Transverse colon (tissue), 4 donors: ENCODE data around the gene PRAF2. TPM values are rescaled to one million over a fixed set of nuclear protein-coding genes. Genes with fewer than 3 reads are reported as not detected.

Experiments used
- DNase-seq: peaks from one replicate; pipeline ENCODE4 v3.0.0-alpha.2; 2019
- H3K27ac ChIP-seq, 4 donors: fragments of 200-600 bp; sonication (generic); 2 replicates each; pipeline ENCODE4 v1.5.1; 2016 to 2018; ENCODE audit warnings: inconsistent platforms in 4 of 4
- H3K27me3 ChIP-seq: fragments of 200-600 bp; sonication (generic); 2 replicates; pipeline ENCODE4 v1.5.1; 2017; ENCODE audit warnings: inconsistent platforms
- H3K36me3 ChIP-seq, 4 donors: fragments of 200-600 bp; sonication (generic); 2 replicates each; pipeline ENCODE4 v1.5.1; 2017 to 2019; ENCODE audit warnings: inconsistent platforms in 4 of 4
- H3K4me1 ChIP-seq, 4 donors: fragments of 200-600 bp; sonication (generic); 2 replicates each; pipeline ENCODE4 v1.5.1; 2017 to 2020; ENCODE audit warnings: inconsistent platforms in 4 of 4
- H3K4me3 ChIP-seq, 4 donors: fragments of 200-600 bp; sonication (generic); 1 replicate in 1 of 4; 2 replicates in 3 of 4; pipeline versions ENCODE4 v1.5.1 to v1.6.1; 2017 to 2019; ENCODE audit warnings: inconsistent platforms in 4 of 4
- H3K9me3 ChIP-seq, 2 donors: fragments of 200-600 bp; sonication (generic); 2 replicates each; pipeline ENCODE4 v1.5.1; 2017 to 2019; ENCODE audit warnings: inconsistent platforms in 2 of 2
- EP300 ChIP-seq: sonication (generic); formaldehyde crosslinking; IDR thresholded peaks from one replicate; pipeline ENCODE4 v1.6.1; 2017; ENCODE audit warnings: antibody characterized with exemption, low read depth
- POLR2A ChIP-seq: fragments of 450-650 bp; IDR thresholded peaks from one replicate; pipeline ENCODE4 v1.6.1; 2016; ENCODE audit warnings: antibody characterized with exemption, mild to moderate bottlenecking, moderate library complexity
- POLR2AphosphoS5 ChIP-seq, 3 donors: sonication (generic); formaldehyde crosslinking; IDR thresholded peaks; one replicate each; pipeline ENCODE4 v1.6.1; 2016; ENCODE audit warnings: antibody characterized with exemption in 3 of 3
- WGBS, 2 donors: methylation state at CpG; one replicate each; pipeline ENCODE4 v1.1.5; 2018; ENCODE audit warnings: low coverage in 1 of 2; 5-methylcytosine and 5-hydroxymethylcytosine counted together
- in situ Hi-C, 4 donors: fragments of 200-750 bp; cut with MboI; loops; one replicate each; pipeline versions ENCODE4 v1.15.0 to v1.15.1; 2017; ENCODE audit warnings: low sequenced_read_pairs in 3 of 4, low pct_ligation_motif_present in 1 of 4, low pct_unique_long_range_greater_than_20kb in 1 of 4
- intact Hi-C: fragments of 100-400 bp; cut with DNase I; formaldehyde crosslinking; loops from one replicate; pipeline ENCODE4 v1.15.1; 2023; ENCODE audit warnings: low total_unique reads
- total RNA-seq, 4 donors: library from RNA; depleted of rRNA; stranded (reverse); fragments of >200 nt; gene quantifications; one replicate each; pipeline ENCODE4 v1.1.0, GENCODE V29; 2016
- TF ChIP-seq, protein P1 (sequence below), 5 experiments: fragments of 200-600 bp in 3 of 5; fragments of 450-650 bp in 2 of 5; sonication (generic) in 3 of 5; IDR thresholded peaks; 1 replicate in 2 of 5; 2 replicates in 3 of 5; pipeline ENCODE4 v1.5.1; 2016 to 2017; ENCODE audit warnings: antibody characterized with exemption in 5 of 5, inconsistent platforms in 3 of 5, mild to moderate bottlenecking in 2 of 5, moderate library complexity in 1 of 5

Gene PRAF2
- total RNA-seq, 4 donors from 2014 or later = 3.4 to 16.8 (median 9.2) TPM

DNA sequence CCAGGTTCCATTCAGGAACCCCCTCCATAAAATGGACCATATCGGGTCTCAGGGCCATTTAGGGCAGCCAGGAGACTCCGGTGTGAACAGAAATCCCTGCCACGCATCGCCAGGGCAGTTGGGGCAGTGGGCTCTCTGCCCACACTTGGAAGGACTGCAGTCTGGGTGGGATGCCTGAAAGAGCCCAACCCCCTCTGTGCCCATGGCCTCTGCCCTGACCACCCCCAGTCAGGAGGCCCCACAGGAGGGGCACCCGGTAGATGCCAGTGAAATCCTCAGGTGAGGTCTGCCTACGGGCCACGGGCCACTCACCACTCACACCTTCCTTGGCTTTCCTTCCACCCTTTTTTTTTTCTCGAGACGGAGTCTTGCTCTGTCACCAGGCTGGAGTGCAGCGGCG is 4.8 kb downstream of the PRAF2 start:
- Histone ChIP-seq H3K27me3 (no peaks in the 10 kb centered on the region), H3K36me3 (no peaks in the 10 kb centered on the region), H3K4me1 (peaks cover 0 to 13% (median 2%) of the 10 kb centered on the region in 4 donors), H3K4me3 (no peak overlapping the region), H3K27ac (no peak overlapping the region), H3K9me3 (no peaks in the 10 kb centered on the region)
- no peak for DNase-seq
- WGBS, 2 donors = 90 to 100% methylated on average over 1 to 11 of the region's 11 CpGs
- in situ Hi-C loops = no loop called here
- TF ChIP-seq EP300 (no peak), POLR2A (no peak), POLR2AphosphoS5 (IDR thresholded peaks at IDR 0.05) (no peak)
- TF ChIP-seq, protein P1, sequence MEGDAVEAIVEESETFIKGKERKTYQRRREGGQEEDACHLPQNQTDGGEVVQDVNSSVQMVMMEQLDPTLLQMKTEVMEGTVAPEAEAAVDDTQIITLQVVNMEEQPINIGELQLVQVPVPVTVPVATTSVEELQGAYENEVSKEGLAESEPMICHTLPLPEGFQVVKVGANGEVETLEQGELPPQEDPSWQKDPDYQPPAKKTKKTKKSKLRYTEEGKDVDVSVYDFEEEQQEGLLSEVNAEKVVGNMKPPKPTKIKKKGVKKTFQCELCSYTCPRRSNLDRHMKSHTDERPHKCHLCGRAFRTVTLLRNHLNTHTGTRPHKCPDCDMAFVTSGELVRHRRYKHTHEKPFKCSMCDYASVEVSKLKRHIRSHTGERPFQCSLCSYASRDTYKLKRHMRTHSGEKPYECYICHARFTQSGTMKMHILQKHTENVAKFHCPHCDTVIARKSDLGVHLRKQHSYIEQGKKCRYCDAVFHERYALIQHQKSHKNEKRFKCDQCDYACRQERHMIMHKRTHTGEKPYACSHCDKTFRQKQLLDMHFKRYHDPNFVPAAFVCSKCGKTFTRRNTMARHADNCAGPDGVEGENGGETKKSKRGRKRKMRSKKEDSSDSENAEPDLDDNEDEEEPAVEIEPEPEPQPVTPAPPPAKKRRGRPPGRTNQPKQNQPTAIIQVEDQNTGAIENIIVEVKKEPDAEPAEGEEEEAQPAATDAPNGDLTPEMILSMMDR (IDR thresholded peaks at IDR 0.05) = no peak
- intact Hi-C loops = no loop called here

DNA sequence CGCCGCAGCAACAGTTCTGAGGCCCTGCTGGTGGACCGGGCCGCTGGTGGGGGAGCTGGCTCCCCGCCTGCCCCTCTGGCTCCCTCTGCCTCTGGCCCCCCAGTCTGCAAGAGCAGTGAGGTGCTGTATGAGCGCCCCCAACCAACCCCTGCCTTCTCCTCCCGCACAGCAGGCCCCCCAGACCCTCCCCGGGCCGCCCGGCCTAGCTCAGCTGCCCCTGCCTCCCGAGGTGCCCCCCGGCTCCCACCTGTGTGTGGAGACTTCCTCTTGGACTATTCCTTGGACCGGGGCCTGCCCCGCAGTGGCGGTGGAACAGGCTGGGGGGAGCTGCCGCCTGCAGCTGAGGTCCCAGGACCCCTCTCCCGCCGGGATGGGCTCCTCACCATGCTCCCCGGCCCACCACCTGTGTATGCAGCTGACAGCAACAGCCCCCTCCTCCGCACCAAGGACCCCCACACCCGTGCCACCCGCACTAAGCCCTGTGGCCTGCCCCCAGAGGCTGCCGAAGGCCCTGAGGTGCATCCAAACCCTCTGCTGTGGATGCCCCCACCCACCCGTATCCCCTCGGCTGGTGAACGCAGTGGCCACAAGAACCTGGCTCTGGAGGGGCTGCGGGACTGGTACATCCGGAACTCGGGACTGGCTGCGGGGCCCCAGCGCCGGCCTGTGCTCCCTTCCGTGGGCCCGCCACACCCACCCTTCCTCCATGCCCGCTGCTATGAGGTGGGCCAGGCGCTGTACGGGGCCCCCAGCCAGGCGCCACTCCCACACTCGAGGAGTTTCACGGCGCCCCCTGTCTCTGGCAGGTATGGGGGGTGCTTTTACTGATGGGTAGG is 6.3 kb downstream of the PRAF2 start:
- in situ Hi-C loops (no loop called here), intact Hi-C loops (no loop called here)
- no peaks in the 10 kb centered on the region for H3K27me3 ChIP-seq
- H3K27ac ChIP-seq = no peak overlapping the region
- TF ChIP-seq POLR2A (no peak), POLR2AphosphoS5 (IDR thresholded peaks at IDR 0.05) (no peak), EP300 (no peak)
- TF ChIP-seq, protein P1 (IDR thresholded peaks at IDR 0.05) = no peak
- peaks cover 0 to 3% (median 0%) of the 10 kb centered on the region in 4 donors for H3K4me1 ChIP-seq
- WGBS, 2 donors = 87% methylated on average over 31 of the region's 41 CpGs; no CpG with 5 or more reads in 1 of the 2 donors
- H3K36me3 ChIP-seq = no peaks in the 10 kb centered on the region
- DNase-seq = no peak
- H3K9me3 ChIP-seq = no peaks in the 10 kb centered on the region
- no peak overlapping the region for H3K4me3 ChIP-seq

DNA sequence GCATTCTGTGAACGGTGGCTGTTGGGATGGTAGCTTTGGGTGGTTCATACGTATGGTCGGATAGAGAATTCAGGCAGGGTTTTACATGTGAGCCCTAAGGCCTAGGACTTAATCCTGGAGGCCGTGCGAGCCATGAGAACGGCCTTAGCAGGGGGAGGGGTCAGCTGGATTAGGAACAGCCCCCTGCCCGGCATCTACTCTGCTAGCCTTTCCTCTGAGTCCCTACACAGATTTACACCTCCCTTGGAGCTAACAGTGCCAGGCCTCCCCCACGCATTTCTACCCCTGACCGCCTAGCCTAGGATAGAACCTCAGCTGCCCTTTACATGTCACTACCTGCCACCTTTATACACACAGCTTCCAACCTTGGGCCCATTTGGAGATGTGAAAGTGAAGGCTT is 7.1 kb downstream of the PRAF2 start:
- TF ChIP-seq POLR2AphosphoS5 (IDR thresholded peaks at IDR 0.05) (no peak), POLR2A (no peak), EP300 (no peak)
- TF ChIP-seq, protein P1 (IDR thresholded peaks at IDR 0.05) = no peak
- Histone ChIP-seq H3K27ac (no peak overlapping the region), H3K9me3 (no peaks in the 10 kb centered on the region), H3K36me3 (no peaks in the 10 kb centered on the region), H3K27me3 (no peaks in the 10 kb centered on the region), H3K4me1 (no peaks in the 10 kb centered on the region), H3K4me3 (no peak overlapping the region)
- WGBS, 2 donors = 69% methylated on average over 9 of the region's 9 CpGs; no CpG with 5 or more reads in 1 of the 2 donors
- intact Hi-C loops (no loop called here), in situ Hi-C loops (no loop called here)
- no peak for DNase-seq

DNA sequence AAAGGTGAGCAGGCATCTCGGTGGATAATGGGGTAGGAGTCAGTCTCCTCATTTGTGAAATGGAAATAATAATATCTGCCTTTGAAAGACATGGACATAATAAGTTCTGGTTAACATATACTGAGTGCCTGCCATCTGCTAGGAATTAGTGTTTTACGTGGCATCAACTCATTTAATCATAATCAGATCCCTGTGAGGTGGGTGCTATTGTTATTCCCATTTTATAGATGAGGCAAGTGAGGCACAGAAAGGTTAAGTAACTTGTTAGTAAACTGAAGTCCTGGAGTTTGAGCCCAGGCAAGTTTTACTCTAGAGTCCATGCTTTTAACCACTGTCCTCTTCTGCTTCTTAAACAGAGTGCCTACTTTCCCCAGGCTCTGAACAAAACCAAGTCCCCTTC is 7.5 kb downstream of the PRAF2 start:
- Histone ChIP-seq H3K36me3 (no peaks in the 10 kb centered on the region), H3K27ac (no peak overlapping the region), H3K27me3 (no peaks in the 10 kb centered on the region), H3K4me1 (no peaks in the 10 kb centered on the region), H3K4me3 (no peak overlapping the region), H3K9me3 (no peaks in the 10 kb centered on the region)
- intact Hi-C loops (no loop called here), in situ Hi-C loops (no loop called here)
- TF ChIP-seq EP300 (no peak), POLR2A (no peak), POLR2AphosphoS5 (IDR thresholded peaks at IDR 0.05) (no peak)
- TF ChIP-seq, protein P1 (IDR thresholded peaks at IDR 0.05) = no peak
- DNase-seq = no peak
- WGBS, 2 donors = 82 to 100% methylated on average over 1 to 2 of the region's 2 CpGs
